ENCODE measurements around the gene PMS2. TPM values are rescaled to one million over a fixed set of nuclear protein-coding genes. Genes with fewer than 3 reads are reported as not detected.

Gene PMS2
- total and polyA plus RNA-seq, 7 donors = 3.4 to 11.1 (median 5.6) TPM

- no peaks in the 10 kb centered on the region for H3K27me3 ChIP-seq (ENCODE audit: insufficient read depth in 3 of 3, low read length in 2 of 3)
- no peak overlapping the region for H3K27ac ChIP-seq
- H3K4me3 ChIP-seq = no peak overlapping the region
- H3K36me3 ChIP-seq (ENCODE audit: insufficient read depth in 1 of 2, low read depth in 1 of 2) = peaks cover 3 to 100% of the 10 kb centered on the region in 2 donors
- TF ChIP-seq CTCF (IDR thresholded peaks at IDR 0.05) = no peak
- ATAC-seq (no peak), DNase-seq (no peak)
- intact Hi-C loops (cut with DNase I) = no loop called here
- H3K9me3 ChIP-seq = no peaks in the 10 kb centered on the region
- WGBS, 3 donors = 68 to 75% (median 71%) methylated on average over 4 of the region's 4 CpGs
- H3K4me1 ChIP-seq = no peaks in the 10 kb centered on the region
Observed at GRCh38 chr7:6049780-6050179, 40.9 kb upstream of the PMS2 start.

- ATAC-seq (no peak), DNase-seq (no peak)
- H3K4me1 ChIP-seq = peaks cover 6% of the 10 kb centered on the region
- H3K36me3 ChIP-seq (ENCODE audit: insufficient read depth in 1 of 2, low read depth in 1 of 2) = peaks cover 11 to 84% of the 10 kb centered on the region in 2 donors
- WGBS, 3 donors = 90 to 93% (median 90%) methylated on average over 13 of the region's 13 CpGs
- H3K4me3 ChIP-seq = no peak overlapping the region
- no peak for TF ChIP-seq CTCF (IDR thresholded peaks at IDR 0.05)
- H3K9me3 ChIP-seq = no peaks in the 10 kb centered on the region
- H3K27ac ChIP-seq = no peak overlapping the region
- intact Hi-C loops (cut with DNase I) = no loop called here
- H3K27me3 ChIP-seq (ENCODE audit: insufficient read depth in 3 of 3, low read length in 2 of 3) = no peaks in the 10 kb centered on the region
Observed at GRCh38 chr7:6035686-6036085, 26.8 kb upstream of the PMS2 start.

- WGBS, 3 donors = 89 to 93% (median 91%) methylated on average over 10 of the region's 10 CpGs
- Histone ChIP-seq H3K4me1 (peaks cover 6% of the 10 kb centered on the region), H3K27ac (no peak overlapping the region), H3K9me3 (no peaks in the 10 kb centered on the region), H3K36me3 (ENCODE audit: insufficient read depth in 1 of 2, low read depth in 1 of 2) (peaks cover 6 to 83% of the 10 kb centered on the region in 2 donors), H3K27me3 (ENCODE audit: insufficient read depth in 3 of 3, low read length in 2 of 3) (no peaks in the 10 kb centered on the region), H3K4me3 (no peak overlapping the region)
- no peak for TF ChIP-seq CTCF (IDR thresholded peaks at IDR 0.05)
- intact Hi-C loops (cut with DNase I) = no loop called here
- no peak for DNase-seq
- no peak for ATAC-seq
Observed at GRCh38 chr7:6035165-6035564, 26.3 kb upstream of the PMS2 start.

- no peak for DNase-seq
- Histone ChIP-seq H3K9me3 (no peaks in the 10 kb centered on the region), H3K4me3 (no peak overlapping the region), H3K4me1 (peaks cover 6% of the 10 kb centered on the region), H3K27ac (no peak overlapping the region), H3K36me3 (ENCODE audit: insufficient read depth in 1 of 2, low read depth in 1 of 2) (peaks cover 6 to 78% of the 10 kb centered on the region in 2 donors), H3K27me3 (ENCODE audit: insufficient read depth in 3 of 3, low read length in 2 of 3) (no peaks in the 10 kb centered on the region)
- no peak for ATAC-seq
- WGBS, 3 donors = 84 to 88% (median 86%) methylated on average over 7 of the region's 7 CpGs
- intact Hi-C loops (cut with DNase I) = no loop called here
- TF ChIP-seq CTCF (IDR thresholded peaks at IDR 0.05) = no peak
Observed at GRCh38 chr7:6032641-6033040, 23.8 kb upstream of the PMS2 start.

- no peaks in the 10 kb centered on the region for H3K27me3 ChIP-seq (ENCODE audit: insufficient read depth in 3 of 3, low read length in 2 of 3)
- intact Hi-C loops (cut with DNase I) = no loop called here
- peaks cover 6 to 78% of the 10 kb centered on the region in 2 donors for H3K36me3 ChIP-seq (ENCODE audit: insufficient read depth in 1 of 2, low read depth in 1 of 2)
- H3K4me1 ChIP-seq = peaks cover 6% of the 10 kb centered on the region
- ATAC-seq (peak in 1 of 4 donors; percentile 55), DNase-seq (no peak)
- 48 to 68% (median 59%) methylated on average over 5 of the region's 5 CpGs for WGBS, 3 donors
- no peak overlapping the region for H3K27ac ChIP-seq
- no peak overlapping the region for H3K4me3 ChIP-seq
- TF ChIP-seq CTCF (IDR thresholded peaks at IDR 0.05) = no peak
- H3K9me3 ChIP-seq = no peaks in the 10 kb centered on the region
Observed at GRCh38 chr7:6032167-6032566, 23.3 kb upstream of the PMS2 start.
